ENCODE data around the gene ELL2.
A peak's percentile ranks its signal among the peaks of the same experiment; 100 is the strongest.

The ELL2 gene

DNA sequence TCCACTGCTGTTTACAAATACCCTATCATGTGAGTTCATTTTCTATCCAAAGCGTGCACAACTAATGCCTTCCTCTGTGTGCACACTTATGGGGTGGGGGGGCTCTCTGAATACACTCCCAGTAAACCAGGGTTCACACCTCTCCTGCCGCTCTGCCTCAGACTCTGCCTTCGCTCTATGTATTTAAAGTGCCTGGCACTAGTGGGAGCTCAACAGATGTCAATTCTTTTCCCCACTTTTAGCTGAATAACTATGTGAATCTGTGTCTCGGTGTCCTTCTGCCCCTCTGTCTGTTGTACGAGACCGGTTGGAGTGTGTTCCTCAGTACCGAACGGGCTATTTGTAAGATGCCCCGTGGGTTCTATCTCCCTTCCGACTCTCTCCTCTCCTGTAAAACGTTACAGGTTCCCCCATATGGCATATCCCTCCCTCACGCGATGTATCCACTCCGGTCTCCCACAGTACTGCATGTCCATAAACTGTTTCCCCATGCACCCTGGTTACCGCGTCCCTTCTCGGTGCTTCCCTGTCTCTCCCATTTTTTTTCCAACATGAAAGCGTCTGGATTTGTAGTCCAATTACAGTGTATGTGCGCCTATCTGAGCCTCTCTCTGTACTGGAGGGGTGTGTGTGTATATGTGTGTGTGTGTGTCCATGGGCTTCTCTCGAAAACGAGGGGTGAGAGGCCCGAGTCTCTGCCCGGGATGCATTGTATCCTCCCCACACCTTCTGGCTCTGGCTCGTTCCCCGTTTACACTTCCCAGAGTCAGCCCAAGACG is 1.6 kb downstream of the ELL2 start:
- TF ChIP-seq, protein P1, sequence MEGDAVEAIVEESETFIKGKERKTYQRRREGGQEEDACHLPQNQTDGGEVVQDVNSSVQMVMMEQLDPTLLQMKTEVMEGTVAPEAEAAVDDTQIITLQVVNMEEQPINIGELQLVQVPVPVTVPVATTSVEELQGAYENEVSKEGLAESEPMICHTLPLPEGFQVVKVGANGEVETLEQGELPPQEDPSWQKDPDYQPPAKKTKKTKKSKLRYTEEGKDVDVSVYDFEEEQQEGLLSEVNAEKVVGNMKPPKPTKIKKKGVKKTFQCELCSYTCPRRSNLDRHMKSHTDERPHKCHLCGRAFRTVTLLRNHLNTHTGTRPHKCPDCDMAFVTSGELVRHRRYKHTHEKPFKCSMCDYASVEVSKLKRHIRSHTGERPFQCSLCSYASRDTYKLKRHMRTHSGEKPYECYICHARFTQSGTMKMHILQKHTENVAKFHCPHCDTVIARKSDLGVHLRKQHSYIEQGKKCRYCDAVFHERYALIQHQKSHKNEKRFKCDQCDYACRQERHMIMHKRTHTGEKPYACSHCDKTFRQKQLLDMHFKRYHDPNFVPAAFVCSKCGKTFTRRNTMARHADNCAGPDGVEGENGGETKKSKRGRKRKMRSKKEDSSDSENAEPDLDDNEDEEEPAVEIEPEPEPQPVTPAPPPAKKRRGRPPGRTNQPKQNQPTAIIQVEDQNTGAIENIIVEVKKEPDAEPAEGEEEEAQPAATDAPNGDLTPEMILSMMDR (IDR thresholded peaks at IDR 0.05; ENCODE audit: low read depth, low read length) = no peak
- H3K4me3 ChIP-seq (ENCODE audit: low read depth, low read length) = peak overlapping the region; percentile 99

DNA sequence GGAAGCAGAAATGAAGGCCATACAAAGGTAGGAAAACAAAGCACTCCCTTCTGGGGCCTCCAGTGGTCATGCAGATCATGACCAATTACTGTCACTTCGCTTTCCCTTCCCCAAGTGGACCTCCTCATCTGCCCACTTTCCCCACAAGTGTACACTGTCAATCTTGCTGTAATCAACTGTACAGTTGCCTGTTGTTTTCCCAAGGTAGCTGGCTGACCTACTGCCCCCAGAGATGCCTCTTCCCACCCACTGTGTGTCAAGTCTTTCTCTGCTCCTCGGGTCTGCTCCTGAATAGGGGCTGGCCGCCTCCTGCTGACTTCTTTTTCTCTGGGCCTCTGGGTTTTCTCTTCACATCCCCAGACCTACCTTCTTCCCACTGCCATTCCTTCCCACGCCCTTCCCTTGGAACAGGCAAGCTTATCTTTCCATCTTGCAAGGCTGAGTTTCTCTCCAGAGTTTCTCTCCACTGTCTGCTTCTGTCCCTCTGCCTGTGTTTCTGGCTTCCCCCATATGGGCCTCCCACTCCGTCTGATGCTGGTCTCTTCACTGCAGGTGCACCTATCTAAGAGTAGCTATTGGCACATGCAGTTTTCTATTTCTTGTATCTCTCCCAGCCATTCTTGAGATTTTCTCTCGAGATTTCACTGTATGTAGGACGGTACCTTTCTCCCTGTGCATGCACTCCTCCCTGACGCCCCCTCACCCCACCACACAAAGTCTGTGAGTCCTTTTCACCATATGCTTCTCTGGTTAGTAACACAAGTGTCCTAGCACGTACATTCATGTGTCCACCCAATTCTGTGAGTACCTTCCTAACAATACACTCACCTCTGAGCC is 2.4 kb downstream of the ELL2 start:
- TF ChIP-seq, protein P1 (IDR thresholded peaks at IDR 0.05; ENCODE audit: low read depth, low read length) = no peak
- H3K4me3 ChIP-seq (ENCODE audit: low read depth, low read length) = peak overlapping the region; percentile 99

DNA sequence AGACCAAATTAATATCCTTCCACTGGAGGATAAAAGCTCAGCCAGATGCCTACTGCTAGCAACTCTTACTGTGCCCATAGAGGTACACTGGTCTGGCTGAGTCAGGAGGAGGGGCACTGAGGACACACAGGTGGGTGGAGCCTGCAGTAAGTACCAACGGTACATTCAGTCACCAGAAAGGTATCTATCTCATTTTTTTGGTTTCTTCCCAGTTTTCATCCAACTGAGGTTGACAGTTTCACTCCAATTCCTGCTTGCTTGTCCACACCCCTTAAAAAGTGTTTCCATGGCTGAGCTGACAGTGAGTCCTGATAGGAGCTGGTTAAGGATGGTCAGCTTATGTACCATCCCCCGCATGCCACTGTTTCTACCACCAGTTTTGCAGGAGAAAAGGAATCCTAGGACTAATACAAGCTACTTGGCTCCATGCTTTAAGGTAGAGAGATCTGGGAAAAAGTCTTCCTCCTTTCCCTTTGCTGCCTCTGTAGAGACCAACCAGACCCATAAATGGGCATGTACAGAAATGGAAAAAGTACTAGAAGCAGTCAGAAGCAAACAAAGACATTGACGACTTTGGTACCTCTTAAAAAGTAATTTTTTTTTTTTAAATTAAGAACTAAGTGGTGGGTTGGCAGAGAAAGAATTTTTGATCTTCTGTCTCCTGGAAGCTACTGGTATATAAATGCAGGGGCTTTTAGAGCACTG is 3.2 kb downstream of the ELL2 start:
- TF ChIP-seq, protein P1 (IDR thresholded peaks at IDR 0.05; ENCODE audit: low read depth, low read length) = no peak
- peak overlapping the region; percentile 99 for H3K4me3 ChIP-seq (ENCODE audit: low read depth, low read length)

GRCh38 chr5:95957561-95958203 is 4.0 kb downstream of the ELL2 start:
- TF ChIP-seq, protein P1 (IDR thresholded peaks at IDR 0.05; ENCODE audit: low read depth, low read length) = no peak
- peak overlapping the region; percentile 99 for H3K4me3 ChIP-seq (ENCODE audit: low read depth, low read length)

- TF ChIP-seq, protein P1 (IDR thresholded peaks at IDR 0.05; ENCODE audit: low read depth, low read length) = no peak
- peak overlapping the region; percentile 99 for H3K4me3 ChIP-seq (ENCODE audit: low read depth, low read length)
Measured at GRCh38 chr5:95956900-95957293, 4.8 kb downstream of the ELL2 start.

GRCh38 chr5:95956021-95956899 is 5.4 kb downstream of the ELL2 start:
- TF ChIP-seq, protein P1 (IDR thresholded peaks at IDR 0.05; ENCODE audit: low read depth, low read length) = no peak
- H3K4me3 ChIP-seq (ENCODE audit: low read depth, low read length) = peak overlapping the region; percentile 99

Data from WI38 (cell line).